Measurements from ENCODE around the gene PLK2.

Gene PLK2

GRCh38 chr5:58447226-58447625, 12.7 kb downstream of the PLK2 start:
- no peak for DNase-seq

DNA sequence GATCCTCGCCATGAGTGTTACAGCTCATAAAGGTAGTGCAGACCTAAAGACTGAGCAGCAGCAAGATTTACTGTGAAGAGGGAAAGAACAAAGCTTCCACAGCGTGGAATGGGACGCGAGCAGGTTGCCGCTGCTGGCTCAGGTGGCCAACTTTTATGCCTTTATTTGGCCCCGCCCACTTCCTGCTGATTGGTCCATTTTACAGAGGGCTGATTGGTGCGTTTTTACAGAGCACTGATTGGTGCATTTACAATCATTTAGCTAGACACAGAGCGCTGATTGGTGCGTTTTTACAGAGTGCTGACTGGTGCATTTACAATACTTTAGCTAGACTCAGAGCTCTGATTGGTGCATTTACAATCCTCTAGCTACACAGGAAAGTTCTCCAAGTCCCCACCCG, 13.9 kb downstream of the PLK2 start:
- DNase-seq = no peak

DNA sequence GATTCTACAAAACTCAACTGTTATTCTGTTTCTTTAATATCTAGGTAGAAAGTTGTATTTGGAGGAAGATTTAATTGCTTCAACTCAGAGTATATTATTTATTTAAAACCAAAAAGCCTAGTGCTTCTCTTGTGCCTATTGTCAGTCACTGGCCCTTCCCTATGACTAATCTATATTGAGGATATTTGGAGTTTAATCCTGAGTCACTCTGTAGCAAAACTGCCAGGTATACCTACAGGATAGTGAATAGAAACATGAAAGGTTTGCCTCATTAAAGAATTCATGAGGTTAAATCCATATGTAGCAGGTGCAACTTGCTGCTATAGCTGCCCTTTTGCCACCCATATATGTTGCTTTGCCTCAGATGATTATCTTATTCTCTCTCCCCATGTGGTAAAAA, 15.1 kb downstream of the PLK2 start:
- DNase-seq = no peak

GRCh38 chr5:58440901-58441460, 18.9 kb downstream of the PLK2 start:
- DNase-seq = no peak

DNA sequence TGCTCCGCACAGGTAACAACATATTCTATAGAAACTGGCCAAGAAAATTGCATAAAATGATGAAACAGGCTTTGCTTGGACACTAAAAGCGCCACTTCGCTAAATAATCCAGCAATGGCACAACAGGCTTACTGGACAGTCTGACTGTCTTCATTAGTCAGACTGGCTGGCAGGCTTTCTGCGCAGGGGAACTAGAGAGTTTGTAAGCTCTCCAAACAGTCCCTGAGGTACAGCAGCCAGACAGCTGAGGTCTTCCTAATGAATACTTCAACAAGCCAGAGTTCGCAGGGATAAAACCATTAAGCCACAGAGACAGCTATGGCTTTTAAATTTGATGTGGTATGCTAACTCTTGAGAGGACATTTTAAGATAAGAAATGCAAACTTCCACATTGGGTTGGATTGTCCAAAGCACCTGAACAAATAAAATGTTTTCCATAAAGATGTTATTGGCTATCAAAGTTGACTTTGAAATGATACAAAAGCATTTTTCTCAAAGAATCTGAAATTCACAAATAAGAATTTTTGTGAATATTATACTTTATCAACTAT, 20.7 kb downstream of the PLK2 start:
- DNase-seq = no peak

- DNase-seq = no peak
Measured at GRCh38 chr5:58437661-58438060, 22.2 kb downstream of the PLK2 start.

DNA sequence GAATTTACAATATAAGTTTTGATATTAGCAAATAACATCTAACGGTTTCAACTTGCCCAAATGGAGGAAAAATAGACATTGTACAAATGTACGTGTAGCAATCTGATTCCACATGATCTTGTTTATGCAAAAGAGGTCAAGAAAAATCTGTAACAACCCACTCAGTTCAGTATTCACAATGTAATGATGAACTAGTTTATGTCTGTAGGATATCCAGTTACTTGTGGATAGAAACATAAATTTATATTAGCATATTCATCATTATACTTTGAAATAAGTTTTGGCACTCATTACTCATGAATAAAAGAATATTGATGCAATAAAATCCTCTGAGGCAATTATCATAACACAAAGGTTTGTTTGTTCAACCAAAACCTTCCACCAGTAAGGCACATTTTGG, 28.1 kb downstream of the PLK2 start:
- peak; percentile 4 for DNase-seq

DNA sequence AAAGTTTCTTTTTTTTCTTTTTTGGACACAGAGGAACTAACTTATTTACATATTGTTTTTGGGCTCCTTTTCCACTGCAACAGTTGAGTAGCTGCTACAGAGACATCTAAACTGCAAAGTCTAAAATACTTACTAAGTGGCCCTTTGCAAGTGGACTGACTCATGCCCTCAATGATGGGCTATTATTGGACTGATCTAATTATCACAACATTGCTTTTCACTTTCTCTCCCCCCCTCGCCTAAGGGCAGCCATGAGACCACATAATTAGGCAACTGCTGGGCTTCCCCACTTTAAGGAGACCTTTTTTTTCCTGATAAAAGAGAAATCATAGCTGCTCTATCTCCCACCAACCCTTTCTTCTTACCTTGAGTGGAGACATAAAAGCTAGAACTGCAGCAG, 47.0 kb downstream of the PLK2 start:
- no peak for DNase-seq

GRCh38 chr5:58412081-58412480, 47.8 kb downstream of the PLK2 start:
- DNase-seq = no peak

GRCh38 chr5:58411372-58411771, 48.5 kb downstream of the PLK2 start:
- no peak for DNase-seq

GRCh38 chr5:58410441-58410840, 49.4 kb downstream of the PLK2 start:
- DNase-seq = no peak

GRCh38 chr5:58407042-58407719, 52.7 kb downstream of the PLK2 start:
- no peak for DNase-seq

DNA sequence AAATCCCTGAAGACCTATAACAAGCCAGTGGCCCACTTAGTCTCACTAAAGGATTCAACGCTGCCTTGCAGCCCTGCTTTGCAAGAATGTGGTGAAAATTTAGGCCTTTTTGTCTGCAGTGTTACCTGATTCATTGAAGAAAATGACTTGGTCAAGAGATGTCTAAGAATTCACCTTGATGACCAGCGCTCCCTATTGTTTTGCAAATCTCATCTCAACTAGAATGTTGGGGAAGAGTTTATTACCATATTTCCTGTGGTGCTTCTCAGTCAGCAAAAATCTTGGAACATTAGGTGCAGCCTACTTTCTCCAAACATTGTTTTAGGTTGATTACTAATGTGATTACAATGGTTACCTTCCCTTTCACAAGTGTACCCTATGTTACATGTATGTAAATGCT, 53.5 kb downstream of the PLK2 start:
- DNase-seq = no peak

GRCh38 chr5:58405175-58405574, 54.7 kb downstream of the PLK2 start:
- no peak for DNase-seq

GRCh38 chr5:58404734-58405133, 55.2 kb downstream of the PLK2 start:
- no peak for DNase-seq
